Amygdala (tissue), 56 donors: Measurements from ENCODE around the gene DIP2C.
"Not testable (repeated sequence)": the region's sequence is repeated elsewhere in the genome, so short reads cannot be mapped to it uniquely, and the experiment has no call there.

Source experiments
- DNase-seq, 56 donors: peaks; one replicate each; lab custom pipeline; 2025; lab: John Stamatoyannopoulos, UW

DIP2C gene

GRCh38 chr10:697097-697875, 7.8 kb upstream of the DIP2C start:
- no peak for DNase-seq

- no peak for DNase-seq
Observed at GRCh38 chr10:695396-695795, 5.9 kb upstream of the DIP2C start.

GRCh38 chr10:693506-693905, 4.0 kb upstream of the DIP2C start:
- DNase-seq: no peak

GRCh38 chr10:692682-693351, 3.3 kb upstream of the DIP2C start:
- DNase-seq: no peak

GRCh38 chr10:691216-691615, 1.7 kb upstream of the DIP2C start:
- no peak for DNase-seq

- DNase-seq: no peak
Observed at GRCh38 chr10:690372-691161, 1.1 kb upstream of the DIP2C start.

- no peak for DNase-seq
Observed at GRCh38 chr10:689121-689451, 382 bp downstream of the DIP2C start.

- DNase-seq: peak in 13 of 56 donors; percentile 29 to 70 (median 37)
Observed at GRCh38 chr10:688312-689120, 952 bp downstream of the DIP2C start.

GRCh38 chr10:687583-688311, 1.7 kb downstream of the DIP2C start:
- DNase-seq: no peak

- no peak for DNase-seq
Observed at GRCh38 chr10:686155-686931, 3.1 kb downstream of the DIP2C start.

GRCh38 chr10:685613-686012, 3.9 kb downstream of the DIP2C start:
- DNase-seq: no peak

- DNase-seq: peak in 12 of 56 donors; percentile 27 to 83 (median 46)
Observed at GRCh38 chr10:683448-684071, 5.9 kb downstream of the DIP2C start.

- DNase-seq: no peak
Observed at GRCh38 chr10:682931-683447, 6.5 kb downstream of the DIP2C start.

GRCh38 chr10:681670-682318, 7.7 kb downstream of the DIP2C start:
- no peak for DNase-seq

- DNase-seq: no peak
Observed at GRCh38 chr10:680745-681144, 8.7 kb downstream of the DIP2C start.

GRCh38 chr10:680146-680545, 9.3 kb downstream of the DIP2C start:
- DNase-seq: no peak

- no peak for DNase-seq
Observed at GRCh38 chr10:679556-679955, 9.9 kb downstream of the DIP2C start.

GRCh38 chr10:678662-679005, 10.8 kb downstream of the DIP2C start:
- DNase-seq: not testable (repeated sequence)
